ENCODE data around the gene ZFHX2. TPM values are rescaled to one million over a fixed set of nuclear protein-coding genes. Genes with fewer than 3 reads are reported as not detected.
"Not testable (repeated sequence)": the region's sequence is repeated elsewhere in the genome, so short reads cannot be mapped to it uniquely, and the experiment has no call there.

Gene ZFHX2
- polyA plus RNA-seq, 1 donor = 1.5 TPM

DNA sequence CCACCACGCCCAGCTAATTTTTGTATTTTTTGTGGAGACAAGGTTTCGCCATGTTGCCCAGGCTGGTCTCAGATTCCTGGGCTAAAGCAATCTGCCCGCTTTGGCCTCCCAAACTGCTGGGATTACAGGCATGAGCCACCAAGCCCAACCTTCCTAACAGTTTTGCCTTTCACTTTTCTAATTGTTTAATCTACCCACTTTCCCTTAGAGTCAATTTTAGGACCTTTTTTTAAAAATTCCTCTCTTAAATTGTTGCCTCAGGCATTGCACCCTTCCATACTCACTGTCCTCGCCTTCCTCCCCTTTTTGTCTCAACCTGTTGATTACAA lies 11.5 kb downstream of the ZFHX2 start:
- no peak for DNase-seq (ENCODE audit: low read depth)

DNA sequence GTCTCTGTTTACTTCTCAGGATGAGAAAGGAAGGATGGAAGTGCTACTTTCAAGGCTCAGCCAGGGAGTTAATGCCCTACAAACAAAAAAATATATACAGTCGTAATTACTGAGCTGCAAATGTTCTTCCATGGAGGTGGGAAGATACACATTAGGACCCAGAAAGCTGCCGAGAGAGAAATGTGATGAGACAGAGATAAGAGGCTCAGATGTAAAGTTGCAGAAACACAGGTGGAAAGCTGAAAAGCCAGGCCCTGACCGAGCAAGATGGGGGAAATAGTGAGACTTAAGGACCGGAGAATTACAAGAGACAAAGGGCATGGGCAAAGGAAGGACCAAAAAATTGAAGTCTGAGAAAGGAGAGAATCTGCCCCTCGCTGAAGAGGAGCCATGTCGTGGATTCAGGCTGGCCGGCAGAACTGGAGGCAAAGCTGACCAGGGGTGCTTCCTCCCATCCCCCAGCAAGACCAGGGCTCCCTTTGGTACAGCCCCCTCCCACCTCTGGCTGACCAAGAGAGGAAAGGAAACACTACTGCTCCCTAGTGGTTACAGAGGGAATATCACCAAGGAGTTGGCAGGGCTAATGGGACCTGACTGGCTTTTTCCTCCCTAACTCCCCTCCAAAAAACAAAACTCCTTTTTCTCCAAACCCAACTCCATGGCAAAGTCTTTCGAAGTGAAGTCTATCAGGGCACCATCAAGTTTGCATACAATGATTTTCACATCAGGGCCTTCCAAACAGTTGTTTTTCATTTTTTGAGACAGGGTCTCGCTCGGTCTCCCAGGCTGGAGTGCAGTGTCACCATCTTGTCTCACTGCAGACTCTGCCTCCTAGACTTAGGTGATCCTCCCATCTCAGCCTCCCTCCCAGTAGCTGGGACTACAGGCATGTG lies 12.1 kb downstream of the ZFHX2 start:
- no peak for DNase-seq (ENCODE audit: low read depth)

DNA sequence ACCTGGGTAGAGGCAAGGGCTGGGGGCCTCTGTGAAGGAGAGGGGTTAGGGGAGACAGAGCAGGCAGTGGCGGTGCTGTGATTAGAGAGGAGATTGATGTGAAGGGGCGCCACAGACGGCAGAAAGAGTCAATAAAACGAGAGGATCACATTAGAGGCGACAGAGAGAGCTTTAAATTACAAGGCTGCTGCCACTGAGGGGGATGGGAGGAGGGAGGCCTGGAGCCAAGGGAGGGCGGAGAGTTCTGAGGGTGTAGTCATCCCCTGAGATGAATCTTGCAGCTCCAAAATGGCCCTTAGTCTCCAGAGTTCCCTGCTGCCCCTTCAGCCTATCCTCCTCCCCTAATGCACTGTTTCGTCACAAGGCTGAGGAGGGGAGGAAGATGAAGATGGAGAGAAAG lies 12.8 kb downstream of the ZFHX2 start:
- no peak for DNase-seq (ENCODE audit: low read depth)

GRCh38 chr14:23538050-23538718 lies 13.4 kb downstream of the ZFHX2 start:
- DNase-seq (ENCODE audit: low read depth) = no peak

GRCh38 chr14:23537351-23538049 lies 14.1 kb downstream of the ZFHX2 start:
- no peak for DNase-seq (ENCODE audit: low read depth)

GRCh38 chr14:23536906-23537305 lies 14.7 kb downstream of the ZFHX2 start:
- not testable (repeated sequence) for DNase-seq (ENCODE audit: low read depth)

- no peak for DNase-seq (ENCODE audit: low read depth)
Measured at GRCh38 chr14:23536494-23536893, 15.1 kb downstream of the ZFHX2 start.

DNA sequence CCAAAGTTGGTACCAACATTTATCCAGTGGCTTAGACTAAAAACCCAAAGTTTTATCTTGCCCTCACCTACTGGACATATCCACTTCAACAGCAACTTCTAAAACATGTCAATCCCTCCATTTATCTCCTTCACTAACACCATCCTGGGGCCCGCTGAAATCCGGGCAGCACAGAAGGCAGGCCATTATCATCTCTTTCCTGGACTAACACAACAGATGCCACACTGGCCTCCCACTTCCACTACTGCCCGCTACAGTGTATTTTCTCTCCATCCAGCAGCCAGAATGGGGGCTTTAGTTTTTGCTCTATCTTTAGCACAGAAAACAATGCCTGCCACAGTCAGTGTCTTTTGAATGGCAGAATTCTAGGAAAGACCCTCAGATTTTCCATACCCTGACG lies 15.6 kb downstream of the ZFHX2 start:
- DNase-seq (ENCODE audit: low read depth) = no peak

GRCh38 chr14:23533652-23534435 lies 17.7 kb downstream of the ZFHX2 start:
- DNase-seq (ENCODE audit: low read depth) = no peak

GRCh38 chr14:23532658-23533057 lies 18.9 kb downstream of the ZFHX2 start:
- no peak for DNase-seq (ENCODE audit: low read depth)

- no peak for DNase-seq (ENCODE audit: low read depth)
Measured at GRCh38 chr14:23531391-23531790, 20.2 kb downstream of the ZFHX2 start.

- DNase-seq (ENCODE audit: low read depth) = no peak
Measured at GRCh38 chr14:23530375-23531055, 21.1 kb downstream of the ZFHX2 start.

- no peak for DNase-seq (ENCODE audit: low read depth)
Measured at GRCh38 chr14:23529016-23529415, 22.5 kb downstream of the ZFHX2 start.

- no peak for DNase-seq (ENCODE audit: low read depth)
Measured at GRCh38 chr14:23528555-23528954, 23.0 kb downstream of the ZFHX2 start.

- no peak for DNase-seq (ENCODE audit: low read depth)
Measured at GRCh38 chr14:23525611-23526010, 26.0 kb downstream of the ZFHX2 start.

- no peak for DNase-seq (ENCODE audit: low read depth)
Measured at GRCh38 chr14:23524954-23525353, 26.6 kb downstream of the ZFHX2 start.

DNA sequence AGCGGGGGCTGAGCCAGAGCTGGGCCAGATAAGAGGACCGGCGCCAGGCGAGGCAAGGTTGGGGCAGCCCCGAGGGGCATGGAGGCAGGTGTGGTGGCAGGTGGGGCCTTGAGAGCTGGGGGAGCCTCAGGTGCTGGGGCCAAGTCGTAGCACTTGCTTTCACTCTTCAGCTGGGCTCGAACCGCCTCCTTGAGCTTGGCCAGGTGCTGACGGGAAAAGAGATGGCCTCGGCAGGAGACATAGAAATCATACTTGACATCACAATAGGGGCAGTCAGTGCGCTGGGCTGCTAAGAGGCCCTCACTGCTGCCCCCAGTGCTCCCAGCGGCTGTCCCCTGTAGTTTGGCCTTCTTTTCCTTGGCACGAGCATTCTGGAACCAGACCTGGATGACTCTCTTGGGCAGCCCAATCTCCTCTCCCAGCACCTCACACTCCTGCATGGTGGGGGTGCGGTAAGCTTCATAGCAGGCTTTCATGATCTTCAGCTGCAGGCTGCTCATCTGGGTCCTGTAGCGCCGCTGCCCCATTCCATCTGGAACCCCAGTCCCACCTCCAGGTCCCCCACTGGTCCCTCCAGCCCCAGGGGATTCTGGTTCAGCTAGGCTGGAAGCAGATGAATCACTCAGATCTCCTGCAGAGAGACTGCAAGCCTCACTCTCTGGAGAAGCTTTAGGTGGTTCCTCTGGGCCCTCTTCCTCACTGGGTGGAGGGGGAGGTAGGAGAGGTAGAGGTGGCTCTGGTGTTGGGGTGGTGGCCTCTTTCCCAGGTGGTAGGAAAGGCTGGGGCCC lies 28.1 kb downstream of the ZFHX2 start:
- no peak for DNase-seq (ENCODE audit: low read depth)

GRCh38 chr14:23522643-23523198 lies 28.8 kb downstream of the ZFHX2 start:
- no peak for DNase-seq (ENCODE audit: low read depth)

DNA sequence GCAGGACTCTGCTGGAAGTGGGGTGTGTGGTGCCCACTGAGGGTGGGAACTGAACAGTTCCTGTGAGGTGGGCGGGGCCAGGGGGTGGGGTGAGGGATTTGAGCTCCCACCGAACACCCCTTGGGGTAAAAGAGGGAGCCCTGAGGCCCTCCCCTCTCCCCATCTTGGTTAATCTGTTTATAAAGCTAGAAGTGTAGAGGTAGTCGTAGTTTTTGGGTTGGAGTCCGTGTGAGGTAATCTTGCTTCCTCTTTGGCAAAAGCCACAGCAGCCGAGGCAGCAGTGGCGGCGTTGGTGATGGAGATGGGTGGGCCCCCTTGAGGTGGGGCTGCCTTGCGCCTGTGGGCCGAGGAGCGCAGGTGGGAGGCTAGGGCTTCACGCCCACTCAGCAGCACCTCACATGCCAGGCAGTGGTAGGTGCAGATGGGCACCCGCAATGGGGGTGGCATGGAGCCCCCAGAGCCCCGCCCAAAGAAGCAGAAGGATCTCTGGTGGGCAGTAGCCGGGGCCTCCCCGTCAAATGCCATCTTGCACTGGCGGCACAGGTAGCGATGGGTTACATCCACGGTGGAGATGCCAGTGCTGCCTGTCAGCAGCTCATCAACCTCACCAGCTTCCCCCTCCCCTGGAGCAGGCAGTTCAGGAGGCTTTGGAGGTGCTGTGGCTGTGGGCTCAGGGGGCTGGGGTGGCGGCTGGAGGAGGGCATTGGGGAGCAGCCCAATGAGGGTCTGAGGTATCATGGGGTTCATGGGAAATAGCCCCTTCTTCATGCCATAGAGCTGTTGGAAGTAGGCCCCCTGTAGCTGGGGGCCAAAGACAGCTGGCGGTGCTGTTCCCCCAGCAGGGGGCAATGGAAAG lies 29.6 kb downstream of the ZFHX2 start:
- no peak for DNase-seq (ENCODE audit: low read depth)
